Hematopoietic multipotent progenitor cell treated with erythropoietin and hydrocortisone succinate and interleukin-3 and kit ligand, for 4 days (in vitro differentiated cells): ENCODE results near the gene MIDN.
A peak's percentile ranks its signal among the peaks of the same experiment; 100 is the strongest.
"Not testable (repeated sequence)": the region's sequence is repeated elsewhere in the genome, so short reads cannot be mapped to it uniquely, and the experiment has no call there.

Source experiments
- DNase-seq: peaks from one replicate; pipeline ENCODE4 v3.0.0-alpha.2; 2015

The MIDN gene

DNA sequence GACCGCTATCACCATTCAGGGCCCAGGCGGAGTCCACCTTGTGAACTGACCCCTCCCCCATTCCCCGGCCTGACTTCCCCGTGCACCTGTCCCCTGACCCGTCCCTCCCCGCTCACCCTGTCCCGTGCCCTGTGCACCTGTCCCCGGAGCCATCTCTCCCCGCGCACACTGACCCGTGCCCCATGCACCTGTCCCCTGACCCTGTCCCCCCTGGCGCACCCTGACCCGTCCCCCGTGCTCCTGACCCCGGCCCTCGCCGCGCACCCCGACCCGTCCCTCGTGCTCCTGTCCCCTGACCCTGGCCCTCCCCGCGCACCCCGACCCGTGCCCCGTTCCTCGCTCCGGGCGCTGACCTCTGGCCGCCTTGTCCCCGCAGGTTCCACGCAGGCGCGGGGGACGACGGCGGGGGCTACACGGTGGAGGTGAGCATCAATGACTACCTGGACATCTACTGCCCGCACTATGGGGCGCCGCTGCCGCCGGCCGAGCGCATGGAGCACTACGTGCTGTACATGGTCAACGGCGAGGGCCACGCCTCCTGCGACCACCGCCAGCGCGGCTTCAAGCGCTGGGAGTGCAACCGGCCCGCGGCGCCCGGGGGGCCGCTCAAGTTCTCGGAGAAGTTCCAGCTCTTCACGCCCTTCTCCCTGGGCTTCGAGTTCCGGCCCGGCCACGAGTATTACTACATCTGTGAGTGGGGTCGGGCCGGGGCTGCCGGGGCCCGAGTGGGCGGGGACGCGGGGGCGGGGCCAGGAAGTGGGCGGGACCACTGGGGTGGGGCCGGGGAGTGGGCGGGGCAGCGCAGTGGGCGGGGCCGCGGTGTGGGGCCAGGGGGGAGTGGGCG, 47.0 kb downstream of the MIDN start:
- DNase-seq = peak; percentile 65

DNA sequence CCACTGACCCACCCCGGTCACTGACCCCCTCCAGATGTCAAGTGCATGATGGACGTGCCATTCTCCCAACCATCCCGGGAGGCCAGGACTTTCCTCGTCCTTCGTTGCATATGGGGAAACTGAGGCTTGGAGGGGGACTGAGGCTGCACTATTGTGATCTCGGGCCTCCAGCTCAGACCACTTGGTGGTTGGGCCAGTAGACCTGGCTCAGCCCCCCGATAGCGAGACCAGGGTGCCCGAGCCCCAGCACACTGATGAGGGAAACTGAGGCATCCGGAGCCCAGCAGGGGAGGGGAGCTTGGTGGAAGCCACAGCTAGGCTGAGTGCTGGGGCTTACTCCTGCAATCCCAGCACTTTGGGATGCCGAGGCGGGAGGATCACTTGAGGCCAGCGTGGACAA, 47.7 kb downstream of the MIDN start:
- DNase-seq = no peak

DNA sequence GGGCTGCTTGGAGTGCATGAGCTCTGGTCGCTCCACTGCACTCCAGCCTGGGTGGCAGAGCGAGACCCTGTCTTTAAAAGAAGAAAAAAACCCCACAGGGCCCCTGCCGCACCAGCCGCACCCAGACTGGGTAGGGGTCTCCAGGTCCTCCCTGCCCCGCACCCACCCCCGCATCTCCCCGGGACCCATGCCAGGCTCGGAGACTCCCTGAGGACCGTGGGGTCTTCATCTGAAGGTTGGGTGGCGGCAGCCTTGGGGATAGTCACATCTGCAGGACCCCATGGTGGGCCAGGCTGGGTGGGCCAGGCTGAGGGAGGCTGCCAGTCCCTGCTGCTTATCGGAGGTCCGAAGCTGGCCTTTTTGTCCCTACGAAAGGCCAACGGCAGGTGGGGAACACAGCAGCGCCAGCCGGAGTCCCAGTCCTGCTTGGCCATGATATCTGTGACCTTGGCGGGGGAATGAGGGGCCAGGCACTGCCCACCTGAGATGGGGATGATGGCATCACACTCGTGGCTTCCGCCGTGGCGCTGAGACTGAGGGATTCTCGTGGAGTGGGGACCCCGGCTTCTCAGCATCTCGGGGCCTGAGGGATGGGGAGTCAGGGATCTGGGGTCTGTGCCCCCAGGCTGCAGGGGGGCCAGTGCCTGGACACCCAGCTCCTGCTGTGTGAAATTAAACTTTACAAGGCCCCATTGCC, 48.3 kb downstream of the MIDN start:
- no peak for DNase-seq

DNA sequence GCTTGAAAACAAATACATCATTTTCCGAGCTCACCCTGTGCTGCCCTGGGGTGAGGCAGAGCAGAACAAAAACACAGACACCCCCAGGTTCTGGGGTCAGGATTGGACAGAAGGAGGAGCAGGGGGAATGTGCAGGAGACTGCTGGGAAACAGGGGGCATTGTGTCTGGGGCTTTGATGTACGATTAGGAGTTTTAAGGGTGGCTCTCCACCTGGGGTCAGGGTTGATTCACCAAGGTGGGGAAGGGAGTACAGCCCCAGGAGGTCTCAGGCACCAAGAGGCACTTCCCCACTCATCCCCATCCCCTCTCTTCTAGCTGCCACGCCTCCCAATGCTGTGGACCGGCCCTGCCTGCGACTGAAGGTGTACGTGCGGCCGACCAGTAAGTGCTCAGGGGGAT, 49.9 kb downstream of the MIDN start:
- DNase-seq = no peak

DNA sequence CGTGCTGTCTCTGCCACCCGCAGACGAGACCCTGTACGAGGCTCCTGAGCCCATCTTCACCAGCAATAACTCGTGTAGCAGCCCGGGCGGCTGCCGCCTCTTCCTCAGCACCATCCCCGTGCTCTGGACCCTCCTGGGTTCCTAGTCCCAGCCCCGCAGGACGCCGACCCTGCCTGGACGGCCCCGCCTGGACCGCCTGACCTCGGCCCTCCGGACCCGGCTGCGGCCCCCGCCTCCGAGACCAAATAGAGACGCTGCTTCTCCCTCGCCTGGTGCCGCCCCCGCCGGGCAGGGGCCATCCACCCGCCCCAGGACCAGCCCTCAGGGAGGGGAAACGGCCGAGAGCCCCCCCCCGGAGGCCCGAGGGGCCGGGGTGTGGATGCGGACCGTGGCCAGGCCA, 51.4 kb downstream of the MIDN start:
- DNase-seq = no peak

DNA sequence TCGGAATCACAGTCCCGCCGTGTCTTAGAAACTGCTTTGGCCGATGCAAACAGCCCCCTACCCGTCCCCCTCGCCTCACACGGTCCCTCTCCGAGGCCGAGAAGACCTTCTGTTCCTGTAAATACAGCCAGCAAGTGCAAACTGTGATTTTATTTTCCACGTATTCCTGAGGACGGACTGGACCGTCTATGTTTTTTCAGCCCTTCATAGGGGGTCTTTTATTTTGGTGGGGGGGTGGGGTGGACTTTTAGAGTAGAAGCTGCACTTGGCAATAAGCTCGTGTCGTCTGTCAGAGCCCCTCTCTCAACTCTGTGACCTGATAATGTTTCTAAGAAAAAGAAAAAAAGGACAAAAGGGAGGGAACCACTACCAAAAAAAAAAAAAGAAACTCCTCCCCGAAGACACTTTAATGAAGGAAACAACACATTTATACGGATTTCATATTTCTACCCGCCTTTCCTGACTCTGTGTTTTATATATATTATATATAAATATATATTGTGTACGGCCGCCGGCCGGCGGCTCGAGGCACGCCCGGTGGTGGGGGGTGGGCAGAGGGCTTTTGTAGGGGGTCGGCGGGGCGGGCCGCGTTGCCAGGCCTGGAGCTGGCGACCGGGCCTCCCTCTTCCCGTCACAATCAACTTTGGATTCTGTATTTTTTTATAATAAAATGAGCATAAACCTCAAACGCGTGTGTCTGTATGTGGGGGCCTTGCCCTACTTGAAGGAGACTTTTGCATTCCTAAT, 52.5 kb downstream of the MIDN start:
- DNase-seq = no peak

DNA sequence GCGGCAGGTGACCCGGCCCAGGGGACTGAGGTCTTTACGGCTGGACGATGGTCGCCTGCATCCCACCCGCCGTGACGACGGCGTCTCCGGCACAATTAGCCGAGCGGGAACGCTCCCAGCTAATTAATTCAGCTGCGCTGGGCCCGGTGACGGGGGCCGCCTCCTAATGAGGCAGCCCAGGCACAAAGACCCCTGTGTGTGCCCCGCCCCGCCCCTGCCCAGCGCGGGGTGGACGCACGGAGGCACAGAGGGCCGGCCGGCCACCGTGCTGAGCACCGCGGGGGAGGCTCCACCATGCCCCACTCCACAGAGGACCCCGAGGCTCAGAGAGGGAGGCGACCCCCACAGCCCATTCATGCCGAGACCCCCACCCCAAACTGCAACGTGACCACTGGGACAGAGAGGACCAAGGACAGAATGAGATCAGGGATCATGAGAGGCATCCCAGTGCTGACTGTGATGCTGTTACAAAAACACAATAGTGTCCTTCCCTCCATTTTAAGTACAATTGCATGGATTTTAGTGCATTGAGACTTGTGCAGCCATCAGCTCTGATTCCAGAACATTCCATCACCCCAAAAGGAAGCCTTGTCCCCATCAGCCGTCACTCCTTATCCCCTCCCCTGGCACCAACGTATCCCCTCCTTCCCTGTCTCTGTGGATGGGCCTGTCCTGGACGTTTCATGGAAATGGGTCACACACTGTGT, 54.3 kb downstream of the MIDN start:
- no peak for DNase-seq

DNA sequence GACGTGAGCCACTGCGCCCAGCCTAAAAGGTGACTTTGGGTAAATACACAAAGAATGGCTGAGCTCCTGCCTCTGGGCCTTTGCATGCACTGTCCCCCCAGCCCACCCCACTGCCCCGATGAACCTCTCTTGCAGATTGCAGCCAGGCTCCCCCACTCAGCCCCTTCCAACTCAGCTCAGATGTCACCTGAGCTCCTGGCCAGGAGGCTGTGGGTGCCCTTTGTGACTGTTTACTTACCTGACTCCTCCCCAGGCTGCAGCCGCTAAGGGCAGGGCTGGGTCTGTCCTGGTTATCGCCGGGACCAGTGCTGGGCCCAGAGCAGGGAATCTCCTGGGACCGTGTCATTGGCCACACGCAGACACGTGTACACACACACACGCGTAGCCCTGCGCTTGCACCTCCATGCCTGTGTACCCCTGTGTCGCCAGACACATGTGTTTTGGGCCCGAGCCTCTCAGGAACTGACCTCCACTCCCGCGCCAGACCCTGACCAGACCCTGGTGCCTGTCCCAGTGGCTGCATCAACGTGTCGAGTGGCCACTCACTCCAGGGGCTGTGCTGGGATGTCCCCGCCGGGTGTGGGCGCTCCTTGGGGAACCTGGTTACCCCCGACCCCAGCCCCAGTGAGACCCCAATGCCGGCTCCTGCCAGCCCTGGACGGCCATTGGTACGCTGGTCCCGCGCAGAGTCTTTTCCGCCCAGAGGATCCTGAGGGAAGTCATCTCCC, 56.0 kb downstream of the MIDN start:
- DNase-seq = no peak

DNA sequence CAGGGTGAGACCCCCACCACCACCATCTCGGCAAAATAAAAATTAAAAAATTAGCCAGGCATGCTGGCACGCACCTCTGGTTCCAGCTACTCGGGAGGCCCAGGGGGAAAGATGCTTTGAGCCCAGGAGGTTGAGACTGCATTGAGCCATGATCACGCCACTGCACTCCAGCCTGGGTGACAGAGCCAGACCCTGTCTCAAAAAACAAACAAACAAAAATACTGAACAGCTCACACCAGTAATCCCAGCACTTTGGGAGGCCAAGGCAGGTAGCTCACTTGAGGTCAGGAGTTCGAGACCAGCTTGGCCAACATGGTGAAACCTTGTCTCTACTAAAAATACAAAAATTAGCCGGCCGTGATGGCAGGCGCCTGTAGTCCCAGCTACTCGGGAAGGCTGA, 57.0 kb downstream of the MIDN start:
- not testable (repeated sequence) for DNase-seq

DNA sequence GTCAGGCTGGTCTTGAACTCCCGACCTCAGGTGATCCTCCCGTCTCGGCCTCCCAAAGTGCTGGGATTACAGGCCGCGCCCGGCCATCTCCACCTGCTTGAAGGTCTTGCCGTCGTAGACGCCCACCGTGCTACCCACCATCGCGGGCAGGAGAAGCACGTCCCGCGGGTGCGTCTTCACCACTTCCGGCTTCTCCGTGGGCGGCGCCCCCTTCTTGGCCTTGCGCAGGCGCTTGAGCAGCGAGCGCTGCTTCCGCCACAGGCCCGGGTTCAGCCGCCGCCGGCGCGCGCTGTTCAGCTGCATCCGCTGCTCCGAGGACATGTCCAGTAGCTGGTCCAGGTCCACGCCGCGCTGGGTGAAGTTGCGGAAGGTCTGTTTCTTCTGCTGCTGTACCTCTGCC, 58.9 kb downstream of the MIDN start:
- DNase-seq = no peak

DNA sequence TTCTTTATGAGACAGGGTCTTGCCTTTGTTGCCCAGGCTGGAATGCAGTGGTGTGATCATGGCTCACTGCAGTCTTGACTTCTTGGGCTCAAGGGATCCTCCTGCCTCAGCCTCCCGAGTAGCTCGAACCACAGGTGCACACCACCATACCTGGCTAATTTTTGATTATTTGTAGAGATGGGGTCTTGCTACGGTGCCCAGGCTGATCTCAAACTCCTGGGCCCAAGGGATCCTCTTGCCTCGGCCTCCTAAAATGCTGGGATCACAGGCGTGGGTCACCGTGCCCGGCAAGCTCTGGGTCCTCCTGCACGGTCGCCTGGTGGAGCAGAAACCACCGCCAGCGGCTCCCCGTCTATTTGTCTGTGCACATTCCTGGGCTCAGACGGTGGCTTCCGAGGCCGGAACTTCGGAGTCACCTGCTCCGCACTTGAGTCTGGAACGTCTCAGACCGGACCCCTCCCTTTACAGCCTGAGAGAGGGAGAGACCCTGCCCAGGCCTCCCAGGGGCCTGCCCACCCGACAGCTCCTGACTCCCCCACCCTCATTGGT, 59.4 kb downstream of the MIDN start:
- DNase-seq = no peak

DNA sequence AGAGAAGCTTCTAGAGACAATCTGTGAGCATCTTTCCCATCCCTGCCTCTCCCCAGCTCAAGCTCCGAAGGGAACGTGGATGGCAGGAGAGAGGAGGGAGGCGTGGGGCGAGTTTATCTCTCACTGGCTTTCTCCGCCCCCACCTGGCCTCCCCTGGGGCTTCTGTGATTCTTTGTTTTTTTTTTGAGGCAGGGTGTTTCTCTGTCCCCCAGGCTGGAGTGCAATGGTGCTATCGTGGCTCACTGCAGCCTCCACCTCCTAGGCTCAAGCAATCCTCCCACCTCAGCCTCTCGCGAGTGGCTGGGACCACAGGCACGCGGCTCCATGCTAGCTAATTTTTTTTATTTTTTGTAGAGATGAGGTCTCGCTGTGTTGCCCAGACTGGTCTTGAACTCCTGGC, 60.3 kb downstream of the MIDN start:
- DNase-seq = no peak
